GM23338 (cell line): ENCODE results near the gene RIC3. TPM values are rescaled to one million over a fixed set of nuclear protein-coding genes. Genes with fewer than 3 reads are reported as not detected.

Experiments used
- ATAC-seq: fragments of 200-7000 bp; cut with Tn5 transposase; 3 replicates; pipeline ENCODE4 v1.9.1; 2020
- DNase-seq: peaks from one replicate; pipeline ENCODE4 v3.0.0-alpha.2; 2015; ENCODE audit warnings: low spot score
- H2AFZ ChIP-seq: fragments of 200-600 bp; sonication (generic); 2 replicates; pipeline ENCODE4 v1.8.0; 2016; ENCODE audit warnings: antibody characterized with exemption, mild to moderate bottlenecking, moderate library complexity
- H3F3A ChIP-seq: fragments of 200-600 bp; sonication (generic); replicated peaks from 2 replicates; pipeline ENCODE4 v1.8.0; 2017; ENCODE audit warnings: antibody characterized with exemption, mixed run types, low read depth
- H3K27ac ChIP-seq: fragments of 200-600 bp; sonication (generic); 2 replicates; pipeline ENCODE4 v1.6.1; 2016; ENCODE audit warnings: low read depth
- H3K27me3 ChIP-seq: fragments of 200-600 bp; sonication (generic); 2 replicates; pipeline ENCODE4 v1.8.0; 2016; ENCODE audit warnings: mild to moderate bottlenecking, mixed run types, moderate library complexity; ENCODE audit not compliant: insufficient read depth
- H3K36me3 ChIP-seq: fragments of 200-600 bp; sonication (generic); 2 replicates; pipeline ENCODE4 v1.8.0; 2016; ENCODE audit warnings: mild to moderate bottlenecking; ENCODE audit not compliant: insufficient read depth
- H3K4me1 ChIP-seq: fragments of 200-600 bp; sonication (generic); 2 replicates; pipeline ENCODE4 v1.8.0; 2016; ENCODE audit warnings: mild to moderate bottlenecking, moderate library complexity; ENCODE audit not compliant: insufficient read depth
- H3K4me2 ChIP-seq: fragments of 200-600 bp; sonication (generic); 2 replicates; pipeline ENCODE4 v1.7.1; 2017; ENCODE audit warnings: mixed run types
- H3K4me3 ChIP-seq: fragments of 200-600 bp; sonication (generic); 2 replicates; pipeline ENCODE4 v1.6.1; 2016; ENCODE audit warnings: mixed run types
- H3K79me2 ChIP-seq: fragments of 200-600 bp; sonication (generic); replicated peaks from 2 replicates; pipeline ENCODE4 v1.8.0; 2017; ENCODE audit warnings: mild to moderate bottlenecking; ENCODE audit not compliant: insufficient read depth
- H3K9me2 ChIP-seq: fragments of 200-600 bp; sonication (generic); 2 replicates; pipeline ENCODE4 v1.8.0; 2017; ENCODE audit not compliant: insufficient read depth
- H4K20me1 ChIP-seq: fragments of 200-600 bp; sonication (generic); replicated peaks from 2 replicates; pipeline ENCODE4 v1.8.0; 2017; ENCODE audit warnings: mild to moderate bottlenecking; ENCODE audit not compliant: insufficient read depth
- H3K27ac Mint-ChIP-seq: 2 replicates; pipeline ENCODE4 v1.8.0; 2020; ENCODE audit warnings: inconsistent platforms, mild to moderate bottlenecking, moderate library complexity, mixed read lengths
- H3K27me3 Mint-ChIP-seq: 3 replicates; pipeline ENCODE4 v1.8.0; 2022; ENCODE audit warnings: low read depth, mild to moderate bottlenecking, moderate library complexity, mixed read lengths, inconsistent platforms; ENCODE audit not compliant: insufficient read depth, poor library complexity
- H3K36me3 Mint-ChIP-seq: 3 replicates; pipeline ENCODE4 v1.8.0; 2021; ENCODE audit warnings: low read depth, mild to moderate bottlenecking, inconsistent platforms, moderate library complexity, mixed read lengths
- H3K4me1 Mint-ChIP-seq: 3 replicates; pipeline ENCODE4 v1.8.0; 2020; ENCODE audit warnings: mild to moderate bottlenecking, inconsistent platforms, mixed read lengths
- H3K4me3 Mint-ChIP-seq: 3 replicates; pipeline ENCODE4 v1.8.0; 2021; ENCODE audit warnings: moderate library complexity, mild to moderate bottlenecking, inconsistent platforms, mixed read lengths
- H3K9me3 Mint-ChIP-seq: 3 replicates; pipeline ENCODE4 v1.8.0; 2020; ENCODE audit warnings: moderate library complexity, mild to moderate bottlenecking, inconsistent platforms, mixed read lengths
- ETS1 ChIP-seq: IDR thresholded peaks from 2 replicates; pipeline ENCODE4 v1.6.1; 2016; ENCODE audit warnings: antibody characterized with exemption
- EZH2 ChIP-seq: fragments of 200-600 bp; sonication (generic); IDR thresholded peaks from one replicate; pipeline ENCODE4 v1.8.0; 2017; ENCODE audit warnings: antibody characterized with exemption, mild to moderate bottlenecking, low read depth; ENCODE audit not compliant: unreplicated experiment
- EZH2phosphoT487 ChIP-seq: fragments of 200-600 bp; sonication (generic); IDR thresholded peaks from one replicate; pipeline ENCODE4 v1.8.1; 2018; ENCODE audit warnings: antibody characterized with exemption; ENCODE audit not compliant: unreplicated experiment
- JUNB ChIP-seq: IDR thresholded peaks from one replicate; pipeline ENCODE4 v1.6.1; 2016; ENCODE audit warnings: antibody characterized with exemption; ENCODE audit not compliant: unreplicated experiment
- NANOG ChIP-seq: IDR thresholded peaks from 2 replicates; pipeline ENCODE4 v1.6.1; 2016; ENCODE audit warnings: antibody characterized with exemption, borderline replicate concordance
- POLR2AphosphoS5 ChIP-seq: IDR thresholded peaks from 2 replicates; pipeline ENCODE4 v1.6.1; 2016; ENCODE audit warnings: antibody characterized with exemption, low read depth
- STAT1 ChIP-seq: IDR thresholded peaks from one replicate; pipeline ENCODE4 v1.6.1; 2016; ENCODE audit warnings: antibody characterized with exemption; ENCODE audit not compliant: unreplicated experiment
- ZNF114 ChIP-seq: fragments of 250-450 bp; sonication (Bioruptor Pico); IDR thresholded peaks from 2 replicates; pipeline ENCODE4 v1.5.0; 2020; ENCODE audit warnings: mild to moderate bottlenecking, moderate library complexity
- ZNF331 ChIP-seq: fragments of 250-450 bp; sonication (Bioruptor Pico); IDR thresholded peaks from 2 replicates; pipeline ENCODE4 v1.5.0; 2020; ENCODE audit warnings: low read depth, mild to moderate bottlenecking, moderate library complexity
- polyA plus RNA-seq: library from polyadenylated mRNA; unstranded; fragments of >200 nt; fragmentation: Nextera tagmentation; extraction: Ambion mirVana; gene quantifications from 2 replicates; pipeline ENCODE4 v1.2.1, GENCODE V29; 2016
- total RNA-seq: library from RNA; depleted of rRNA; stranded (reverse); fragments of >200 nt; shearing (Covaris generic); gene quantifications from 2 replicates; pipeline ENCODE4 v1.2.3, GENCODE V29; 2014
- TF ChIP-seq, protein P1 (sequence below): IDR thresholded peaks from one replicate; pipeline ENCODE4 v1.6.1; 2018; ENCODE audit warnings: antibody characterized with exemption; ENCODE audit not compliant: unreplicated experiment

The RIC3 gene
- total and polyA plus RNA-seq, 2 experiments from 2014 or later: 17.8 to 21.3 TPM

GRCh38 chr11:8067567-8067928 is 101.3 kb downstream of the RIC3 start (continued):
- TF ChIP-seq JUNB (no peak), ZNF331 (CRISPR knock-in tag) (no peak), NANOG (no peak), ETS1 (no peak), STAT1 (no peak), ZNF114 (no peak)
- TF ChIP-seq, protein P1, sequence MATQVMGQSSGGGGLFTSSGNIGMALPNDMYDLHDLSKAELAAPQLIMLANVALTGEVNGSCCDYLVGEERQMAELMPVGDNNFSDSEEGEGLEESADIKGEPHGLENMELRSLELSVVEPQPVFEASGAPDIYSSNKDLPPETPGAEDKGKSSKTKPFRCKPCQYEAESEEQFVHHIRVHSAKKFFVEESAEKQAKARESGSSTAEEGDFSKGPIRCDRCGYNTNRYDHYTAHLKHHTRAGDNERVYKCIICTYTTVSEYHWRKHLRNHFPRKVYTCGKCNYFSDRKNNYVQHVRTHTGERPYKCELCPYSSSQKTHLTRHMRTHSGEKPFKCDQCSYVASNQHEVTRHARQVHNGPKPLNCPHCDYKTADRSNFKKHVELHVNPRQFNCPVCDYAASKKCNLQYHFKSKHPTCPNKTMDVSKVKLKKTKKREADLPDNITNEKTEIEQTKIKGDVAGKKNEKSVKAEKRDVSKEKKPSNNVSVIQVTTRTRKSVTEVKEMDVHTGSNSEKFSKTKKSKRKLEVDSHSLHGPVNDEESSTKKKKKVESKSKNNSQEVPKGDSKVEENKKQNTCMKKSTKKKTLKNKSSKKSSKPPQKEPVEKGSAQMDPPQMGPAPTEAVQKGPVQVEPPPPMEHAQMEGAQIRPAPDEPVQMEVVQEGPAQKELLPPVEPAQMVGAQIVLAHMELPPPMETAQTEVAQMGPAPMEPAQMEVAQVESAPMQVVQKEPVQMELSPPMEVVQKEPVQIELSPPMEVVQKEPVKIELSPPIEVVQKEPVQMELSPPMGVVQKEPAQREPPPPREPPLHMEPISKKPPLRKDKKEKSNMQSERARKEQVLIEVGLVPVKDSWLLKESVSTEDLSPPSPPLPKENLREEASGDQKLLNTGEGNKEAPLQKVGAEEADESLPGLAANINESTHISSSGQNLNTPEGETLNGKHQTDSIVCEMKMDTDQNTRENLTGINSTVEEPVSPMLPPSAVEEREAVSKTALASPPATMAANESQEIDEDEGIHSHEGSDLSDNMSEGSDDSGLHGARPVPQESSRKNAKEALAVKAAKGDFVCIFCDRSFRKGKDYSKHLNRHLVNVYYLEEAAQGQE: no peak

DNA sequence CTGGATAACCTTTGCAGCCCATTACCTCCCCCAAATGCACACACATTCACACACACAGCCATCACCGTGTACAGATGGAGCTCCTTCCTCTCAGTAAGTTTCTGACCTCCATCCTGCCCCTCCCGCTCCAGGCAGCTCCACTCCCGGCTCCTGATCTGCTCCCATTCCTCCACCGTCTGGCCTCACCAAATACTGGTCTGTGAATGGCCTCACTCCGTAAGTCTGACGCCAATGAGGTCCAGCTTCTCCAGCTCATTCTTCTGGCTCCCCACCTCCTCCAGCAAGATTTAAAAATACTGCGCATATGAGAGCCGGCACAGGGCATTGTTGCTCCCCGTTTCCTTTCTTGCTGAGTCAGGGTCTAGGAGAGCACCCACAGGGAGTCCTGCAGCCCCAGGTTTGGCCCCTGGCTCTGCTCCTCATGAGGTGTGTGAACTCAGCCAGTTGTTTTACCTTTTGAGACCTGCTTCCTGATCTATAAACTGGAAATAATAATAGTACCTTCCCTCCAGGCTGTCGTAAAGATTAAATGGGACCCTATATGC is 101.8 kb downstream of the RIC3 start:
- H3K27ac ChIP-seq: no peak overlapping the region
- no peaks in the 10 kb centered on the region for H3K79me2 ChIP-seq
- no peak for TF ChIP-seq NANOG
- no peak for TF ChIP-seq POLR2AphosphoS5
- no peak for TF ChIP-seq EZH2
- no peak for TF ChIP-seq EZH2phosphoT487
- TF ChIP-seq ZNF114: no peak
- H3K4me3 ChIP-seq: no peak overlapping the region
- H4K20me1 ChIP-seq: no peaks in the 10 kb centered on the region
- H3K9me3 Mint-ChIP-seq: no peaks in the 10 kb centered on the region; the same call in 2 of the 3 replicates
- H3K4me1 ChIP-seq: peaks cover 9% of the 10 kb centered on the region
- H3F3A ChIP-seq: no peaks in the 10 kb centered on the region
- ATAC-seq (peak; percentile 41), DNase-seq (no peak)
- H3K27me3 Mint-ChIP-seq: peaks cover 5% of the 10 kb centered on the region
- no peaks in the 10 kb centered on the region for H3K27me3 ChIP-seq
- no peaks in the 10 kb centered on the region for H3K9me2 ChIP-seq
- H3K36me3 ChIP-seq: no peaks in the 10 kb centered on the region
- H3K27ac Mint-ChIP-seq: peak overlapping the region; percentile 57
- no peak overlapping the region for H3K4me3 Mint-ChIP-seq
- H3K36me3 Mint-ChIP-seq: no peaks in the 10 kb centered on the region
- H3K4me2 ChIP-seq: no peak overlapping the region
- H3K4me1 Mint-ChIP-seq: peaks cover 34% of the 10 kb centered on the region
- H2AFZ ChIP-seq: peak overlapping the region; percentile 91
